Smooth muscle cell (in vitro differentiated cells): ENCODE data around the gene FYCO1. TPM values are rescaled to one million over a fixed set of nuclear protein-coding genes. Genes with fewer than 3 reads are reported as not detected.

ENCODE experiments used
- DNase-seq: peaks from one replicate; lab custom pipeline; 2025; ENCODE audit not compliant: unreplicated experiment; lab: John Stamatoyannopoulos, UW
- H2AFZ ChIP-seq: fragments of 200-600 bp; sonication (generic); 2 replicates; pipeline ENCODE4 v1.6.0; 2016; ENCODE audit warnings: antibody characterized with exemption, low read depth, mild to moderate bottlenecking
- H3F3A ChIP-seq: fragments of 200-600 bp; sonication (generic); 2 replicates; pipeline ENCODE4 v1.6.0; 2017; ENCODE audit warnings: antibody characterized with exemption, low read depth
- H3K27ac ChIP-seq: fragments of 200-600 bp; sonication (generic); 2 replicates; pipeline ENCODE4 v1.5.1; 2016; ENCODE audit warnings: low read depth, mild to moderate bottlenecking
- H3K27me3 ChIP-seq: fragments of 200-600 bp; sonication (generic); 2 replicates; pipeline ENCODE4 v1.6.1; 2016; ENCODE audit warnings: low read depth, mild to moderate bottlenecking
- H3K36me3 ChIP-seq: fragments of 200-600 bp; sonication (generic); 2 replicates; pipeline ENCODE4 v1.5.1; 2016; ENCODE audit warnings: low read depth
- H3K4me1 ChIP-seq: fragments of 200-600 bp; sonication (generic); 2 replicates; pipeline ENCODE4 v1.5.1; 2016; ENCODE audit warnings: low read depth
- H3K4me2 ChIP-seq: fragments of 200-600 bp; sonication (generic); 2 replicates; pipeline ENCODE4 v1.6.0; 2016; ENCODE audit warnings: mild to moderate bottlenecking
- H3K4me3 ChIP-seq: fragments of 200-600 bp; sonication (generic); 2 replicates; pipeline ENCODE4 v1.5.1; 2016; ENCODE audit warnings: mild to moderate bottlenecking
- H3K79me2 ChIP-seq: fragments of 200-600 bp; sonication (generic); 2 replicates; pipeline ENCODE4 v1.6.0; 2016; ENCODE audit warnings: low read depth, mild to moderate bottlenecking
- H3K9ac ChIP-seq: fragments of 200-600 bp; sonication (generic); 2 replicates; pipeline ENCODE4 v1.6.0; 2016; ENCODE audit warnings: low read depth
- H3K9me3 ChIP-seq: fragments of 200-600 bp; sonication (generic); replicated peaks from 2 replicates; pipeline ENCODE4 v1.5.1; 2016; ENCODE audit warnings: low read depth
- H4K20me1 ChIP-seq: fragments of 200-600 bp; sonication (generic); 2 replicates; pipeline ENCODE4 v1.6.0; 2016; ENCODE audit warnings: low read depth
- CTCF ChIP-seq: fragments of 200-600 bp; sonication (generic); IDR thresholded peaks from 2 replicates; pipeline ENCODE4 v1.5.1; 2017; ENCODE audit warnings: borderline replicate concordance, mild to moderate bottlenecking, antibody characterized with exemption; ENCODE audit not compliant: insufficient read depth, poor library complexity, severe bottlenecking
- WGBS: methylation state at CpG from one replicate; pipeline ENCODE4 v1.1.7; 2016; ENCODE audit warnings: low lambda C conversion rate; 5-methylcytosine and 5-hydroxymethylcytosine counted together
- polyA plus RNA-seq: library from polyadenylated mRNA; unstranded; fragments of >200 nt; fragmentation: Nextera tagmentation; extraction: Ambion mirVana; gene quantifications from 2 replicates; pipeline ENCODE4 v1.2.1, GENCODE V29; 2016
- total RNA-seq: library from RNA; depleted of rRNA; stranded (reverse); fragments of >200 nt; gene quantifications from 2 replicates; pipeline ENCODE4 v1.2.3, GENCODE V29; 2014

The FYCO1 gene
- total and polyA plus RNA-seq, 2 experiments from 2014 or later = 7.4 to 20.9 TPM

- no peaks in the 10 kb centered on the region for H3K27me3 ChIP-seq
- H3K9me3 ChIP-seq = no peaks in the 10 kb centered on the region
- no peaks in the 10 kb centered on the region for H3K79me2 ChIP-seq
- H4K20me1 ChIP-seq = no peaks in the 10 kb centered on the region
- no peaks in the 10 kb centered on the region for H3K36me3 ChIP-seq
- no peaks in the 10 kb centered on the region for H3F3A ChIP-seq
- 56% methylated on average over 6 of the region's 6 CpGs for WGBS
- peak overlapping the region; percentile 4 for H3K27ac ChIP-seq
- no peak for TF ChIP-seq CTCF
- no peak overlapping the region for H3K4me3 ChIP-seq
- H3K4me2 ChIP-seq = peak overlapping the region; percentile 24
- no peak for DNase-seq
- H3K9ac ChIP-seq = no peak overlapping the region
- no peak overlapping the region for H2AFZ ChIP-seq
- no peaks in the 10 kb centered on the region for H3K4me1 ChIP-seq
Observed at GRCh38 chr3:45948311-45948781, 47.3 kb downstream of the FYCO1 start.

GRCh38 chr3:45947361-45947760 lies 48.3 kb downstream of the FYCO1 start:
- Histone ChIP-seq H4K20me1 (no peaks in the 10 kb centered on the region), H3F3A (no peaks in the 10 kb centered on the region), H3K27ac (no peak overlapping the region), H3K27me3 (no peaks in the 10 kb centered on the region), H3K36me3 (no peaks in the 10 kb centered on the region), H3K4me2 (peak overlapping the region; percentile 9), H2AFZ (no peak overlapping the region), H3K4me3 (no peak overlapping the region), H3K9me3 (no peaks in the 10 kb centered on the region), H3K9ac (no peak overlapping the region), H3K4me1 (no peaks in the 10 kb centered on the region), H3K79me2 (no peaks in the 10 kb centered on the region)
- TF ChIP-seq CTCF = no peak
- DNase-seq = no peak
- 71% methylated on average over 3 of the region's 3 CpGs for WGBS

GRCh38 chr3:45946875-45947274 lies 48.7 kb downstream of the FYCO1 start:
- 98% methylated on average over 3 of the region's 3 CpGs for WGBS
- Histone ChIP-seq H2AFZ (no peak overlapping the region), H3K27me3 (no peaks in the 10 kb centered on the region), H3K4me2 (no peak overlapping the region), H3K27ac (no peak overlapping the region), H3K9ac (no peak overlapping the region), H4K20me1 (no peaks in the 10 kb centered on the region), H3K79me2 (no peaks in the 10 kb centered on the region), H3F3A (no peaks in the 10 kb centered on the region), H3K9me3 (no peaks in the 10 kb centered on the region), H3K36me3 (no peaks in the 10 kb centered on the region), H3K4me3 (no peak overlapping the region), H3K4me1 (no peaks in the 10 kb centered on the region)
- TF ChIP-seq CTCF = no peak
- no peak for DNase-seq

GRCh38 chr3:45946307-45946706 lies 49.3 kb downstream of the FYCO1 start:
- 100% methylated on average over 1 of the region's 1 CpG for WGBS
- no peak for TF ChIP-seq CTCF
- DNase-seq = no peak

More at GRCh38 chr3:45946307-45946706, 49.3 kb downstream of the FYCO1 start:
- Histone ChIP-seq H3K27ac (no peak overlapping the region), H3K4me3 (no peak overlapping the region), H3K27me3 (no peaks in the 10 kb centered on the region), H4K20me1 (no peaks in the 10 kb centered on the region), H3K9me3 (no peaks in the 10 kb centered on the region), H3K9ac (no peak overlapping the region), H3K79me2 (no peaks in the 10 kb centered on the region), H3K4me2 (no peak overlapping the region), H3K4me1 (no peaks in the 10 kb centered on the region), H3K36me3 (no peaks in the 10 kb centered on the region), H2AFZ (no peak overlapping the region), H3F3A (no peaks in the 10 kb centered on the region)
